H9 (cell line): ENCODE data around the gene KCNIP1. TPM values are rescaled to one million over a fixed set of nuclear protein-coding genes. Genes with fewer than 3 reads are reported as not detected.

ENCODE experiments used
- DNase-seq: peaks from one replicate; pipeline ENCODE4 v3.0.0-alpha.2; 2017
- H2AFZ ChIP-seq: one replicate; pipeline ENCODE4 v1.6.1; 2013; ENCODE audit warnings: mild to moderate bottlenecking, low read length, control low read depth, moderate library complexity
- H2AK5ac ChIP-seq: 2 replicates; pipeline ENCODE4 v1.6.1; 2013; ENCODE audit warnings: low read length, control low read depth, mixed read lengths; ENCODE audit not compliant: insufficient read length
- H2BK120ac ChIP-seq: one replicate; pipeline ENCODE4 v1.6.1; 2013; ENCODE audit warnings: low read depth, mild to moderate bottlenecking, low read length, control low read depth, inconsistent platforms; ENCODE audit not compliant: poor library complexity, severe bottlenecking
- H2BK12ac ChIP-seq: 2 replicates; pipeline ENCODE4 v1.6.1; 2013; ENCODE audit warnings: low read length, control low read depth, mixed read lengths, low read depth; ENCODE audit not compliant: insufficient read length
- H2BK15ac ChIP-seq: 2 replicates; pipeline ENCODE4 v1.6.1; 2013; ENCODE audit warnings: low read depth, low read length, control low read depth
- H2BK20ac ChIP-seq: one replicate; pipeline ENCODE4 v1.6.1; 2013; ENCODE audit warnings: low read depth, mild to moderate bottlenecking, low read length, control low read depth, inconsistent platforms; ENCODE audit not compliant: poor library complexity, severe bottlenecking
- H2BK5ac ChIP-seq: 2 replicates; pipeline ENCODE4 v1.6.1; 2013; ENCODE audit warnings: low read length, control low read depth, mixed read lengths; ENCODE audit not compliant: insufficient read length
- H3K14ac ChIP-seq: 2 replicates; pipeline ENCODE4 v1.6.1; 2013; ENCODE audit warnings: low read length, control low read depth; ENCODE audit not compliant: insufficient read depth
- H3K18ac ChIP-seq: 2 replicates; pipeline ENCODE4 v1.6.1; 2013; ENCODE audit warnings: low read depth, mild to moderate bottlenecking, mixed read lengths, low read length, control low read depth; ENCODE audit not compliant: insufficient read length
- H3K23ac ChIP-seq: 2 replicates; pipeline ENCODE4 v1.6.1; 2013; ENCODE audit warnings: low read length, control low read depth, mixed read lengths, low read depth; ENCODE audit not compliant: insufficient read length
- H3K23me2 ChIP-seq: 2 replicates; pipeline ENCODE4 v1.6.1; 2013; ENCODE audit warnings: low read depth, mild to moderate bottlenecking, mixed read lengths, low read length, control low read depth; ENCODE audit not compliant: insufficient read length, poor library complexity, severe bottlenecking
- H3K27ac ChIP-seq: 2 replicates; pipeline ENCODE4 v1.5.1; 2013; ENCODE audit warnings: low read length, control low read depth, mixed read lengths, low read depth; ENCODE audit not compliant: insufficient read length
- H3K27me3 ChIP-seq: 2 replicates; pipeline ENCODE4 v1.6.1; 2013; ENCODE audit warnings: low read length, control low read depth, inconsistent platforms; ENCODE audit not compliant: insufficient read depth
- H3K4ac ChIP-seq: 2 replicates; pipeline ENCODE4 v1.6.1; 2013; ENCODE audit warnings: low read depth, mild to moderate bottlenecking, control low read depth, inconsistent platforms, low read length, moderate library complexity
- H3K4me1 ChIP-seq: 2 replicates; pipeline ENCODE4 v1.6.1; 2013; ENCODE audit warnings: low read length, control low read depth, inconsistent platforms; ENCODE audit not compliant: insufficient read depth
- H3K4me2 ChIP-seq: 2 replicates; pipeline ENCODE4 v1.6.1; 2013; ENCODE audit warnings: low read length, control low read depth, mixed read lengths; ENCODE audit not compliant: insufficient read length, insufficient read depth
- H3K56ac ChIP-seq: 2 replicates; pipeline ENCODE4 v1.6.1; 2013; ENCODE audit warnings: low read depth, mild to moderate bottlenecking, mixed read lengths, low read length, control low read depth; ENCODE audit not compliant: insufficient read length
- H3K79me1 ChIP-seq: 2 replicates; pipeline ENCODE4 v1.6.1; 2013; ENCODE audit warnings: low read depth, mild to moderate bottlenecking, moderate library complexity, low read length, control low read depth, inconsistent platforms; ENCODE audit not compliant: insufficient read depth, poor library complexity, severe bottlenecking
- H3K79me2 ChIP-seq: 2 replicates; pipeline ENCODE4 v1.6.1; 2013; ENCODE audit warnings: low read length, control low read depth, inconsistent platforms; ENCODE audit not compliant: insufficient read depth
- H3K9ac ChIP-seq: 2 replicates; pipeline ENCODE4 v1.6.1; 2013; ENCODE audit warnings: low read length, control low read depth, mixed read lengths; ENCODE audit not compliant: insufficient read length; ENCODE audit errors: extremely low read depth
- H3K9me3 ChIP-seq: one replicate; pipeline ENCODE4 v1.6.1; 2013; ENCODE audit warnings: low read depth, low read length, inconsistent platforms; ENCODE audit not compliant: control insufficient read depth
- H3T11ph ChIP-seq: one replicate; pipeline ENCODE4 v1.6.1; 2013; ENCODE audit warnings: mild to moderate bottlenecking, low read length, control low read depth, inconsistent platforms
- H4K20me1 ChIP-seq: one replicate; pipeline ENCODE4 v1.6.1; 2013; ENCODE audit not compliant: control insufficient read depth, insufficient read length, insufficient read depth
- H4K5ac ChIP-seq: 2 replicates; pipeline ENCODE4 v1.6.1; 2013; ENCODE audit warnings: low read depth, mild to moderate bottlenecking, mixed read lengths, low read length, control low read depth; ENCODE audit not compliant: insufficient read length
- H4K8ac ChIP-seq: replicated peaks from 2 replicates; pipeline ENCODE4 v1.6.1; 2013; ENCODE audit warnings: low read length, control low read depth, mixed read lengths, low read depth; ENCODE audit not compliant: insufficient read length
- H4K91ac ChIP-seq: 2 replicates; pipeline ENCODE4 v1.6.1; 2013; ENCODE audit warnings: low read depth, mild to moderate bottlenecking, moderate library complexity, mixed read lengths, low read length, control low read depth; ENCODE audit not compliant: insufficient read length
- H3K27ac Mint-ChIP-seq, 3 experiments: 2 replicates in 2 of 3; 3 replicates in 1 of 3; pipeline ENCODE4 v1.8.0; 2020 to 2021; ENCODE audit warnings: mixed read lengths in 3 of 3, mild to moderate bottlenecking in 1 of 3, moderate library complexity in 1 of 3
- H3K27me3 Mint-ChIP-seq: 2 replicates; pipeline ENCODE4 v1.8.0; 2021; ENCODE audit warnings: low read depth, mild to moderate bottlenecking, moderate library complexity, mixed read lengths
- H3K36me3 Mint-ChIP-seq, 3 experiments: 2 replicates in 2 of 3; 3 replicates in 1 of 3; pipeline ENCODE4 v1.8.0; 2020 to 2021; ENCODE audit warnings: low read depth in 3 of 3, mixed read lengths in 3 of 3; ENCODE audit not compliant: insufficient read depth in 1 of 3
- H3K4me1 Mint-ChIP-seq, 2 experiments: 2 replicates each; pipeline ENCODE4 v1.8.0; 2020; ENCODE audit warnings: mixed read lengths in 2 of 2
- H3K4me3 Mint-ChIP-seq, 2 experiments: 2 replicates in 1 of 2; 3 replicates in 1 of 2; pipeline ENCODE4 v1.8.0; 2020 to 2021; ENCODE audit warnings: mild to moderate bottlenecking in 2 of 2, mixed read lengths in 2 of 2, moderate library complexity in 1 of 2
- H3K9me3 Mint-ChIP-seq, 2 experiments: 2 replicates in 1 of 2; 3 replicates in 1 of 2; pipeline ENCODE4 v1.8.0; 2020; ENCODE audit warnings: mild to moderate bottlenecking in 2 of 2, mixed read lengths in 2 of 2, moderate library complexity in 1 of 2
- CTCF ChIP-seq: fragments of 200-600 bp; sonication (generic); conservative IDR thresholded peaks from 3 replicates; pipeline ENCODE4 v1.8.0; 2021; ENCODE audit warnings: antibody characterized with exemption, mild to moderate bottlenecking
- WGBS: extraction: QIAGEN DNeasy Blood & Tissue Kit; methylation state at CpG from one replicate; pipeline ENCODE4 v1.1.7; 2013; ENCODE audit warnings: missing lambda C conversion rate, low lambda C conversion rate, mixed read lengths; ENCODE audit not compliant: insufficient read length; ENCODE audit errors: extremely low coverage; 5-methylcytosine and 5-hydroxymethylcytosine counted together
- total RNA-seq: library from RNA; stranded (reverse); gene quantifications from 2 replicates; pipeline ENCODE4 v1.2.1, GENCODE V29; 2021

The KCNIP1 gene
- total RNA-seq, 1 experiment from 2014 or later, result 0.63 TPM

- no peak for DNase-seq
- Histone ChIP-seq H3K4me1 (no peaks in the 10 kb centered on the region), H3K79me1 (no peaks in the 10 kb centered on the region), H4K20me1 (no peaks in the 10 kb centered on the region), H4K5ac (no peak overlapping the region), H2BK12ac (no peak overlapping the region), H3K56ac (no peak overlapping the region), H3K9ac (no peak overlapping the region), H2BK5ac (no peak overlapping the region), H2AK5ac (no peak overlapping the region), H4K8ac (no peak overlapping the region), H4K91ac (no peak overlapping the region), H3T11ph (no peak overlapping the region), H3K9me3 (no peaks in the 10 kb centered on the region), H3K27me3 (no peaks in the 10 kb centered on the region), H2BK20ac (no peak overlapping the region), H2BK15ac (no peak overlapping the region), H3K4ac (no peak overlapping the region), H3K14ac (no peak overlapping the region), H3K27ac (no peak overlapping the region), H3K4me2 (no peak overlapping the region), H2AFZ (no peak overlapping the region), H2BK120ac (no peak overlapping the region), H3K23me2 (no peaks in the 10 kb centered on the region), H3K79me2 (no peaks in the 10 kb centered on the region), H3K23ac (no peak overlapping the region), H3K18ac (no peak overlapping the region)
- no peaks in the 10 kb centered on the region for H3K36me3 Mint-ChIP-seq
- no CpG with 5 or more reads among the region's 2 CpGs for WGBS
- peaks cover 18 to 24% of the 10 kb centered on the region in 2 experiments for H3K4me1 Mint-ChIP-seq
- no peak overlapping the region for H3K4me3 Mint-ChIP-seq
- peaks cover 6 to 7% of the 10 kb centered on the region in 2 experiments for H3K9me3 Mint-ChIP-seq
- no peak overlapping the region for H3K27ac Mint-ChIP-seq
- peaks cover 1% of the 10 kb centered on the region; the same call in 1 of the 2 replicates for H3K27me3 Mint-ChIP-seq
- no peak for TF ChIP-seq CTCF
Observed at GRCh38 chr5:170650850-170651249, 147.0 kb downstream of the KCNIP1 start.
